K562 treated with DMSO at 1 percent for 24 hours (cell line): ENCODE measurements around the gene AURKB. TPM values are rescaled to one million over a fixed set of nuclear protein-coding genes. Genes with fewer than 3 reads are reported as not detected.

Experiments
- total RNA-seq: library from RNA; unstranded; fragments of 300-600 nt; gene quantifications from 2 replicates; pipeline ENCODE4 v1.2.3, GENCODE V29; 2022; ENCODE audit warnings: low read depth; ENCODE audit not compliant: insufficient read depth

The AURKB gene
- 188 and 206 TPM in 2 replicates for total RNA-seq

GRCh38 chr17:8209907-8210760, at the start of gene AURKB:
Gene AURKB (minus strand): TSS chr17:8210575. CDS start chr17:8210224, 351 bp downstream.

GRCh38 chr17:8248751-8249607, 38.6 kb upstream of the AURKB start, which contains the start of gene PFAS:
Gene PFAS (plus strand): TSS chr17:8249289. CDS start chr17:8253938, 4,649 bp downstream.

GRCh38 chr17:8189711-8190477, 20.5 kb downstream of the AURKB start, which contains the start of gene BORCS6:
Gene BORCS6 (minus strand): TSS chr17:8190180. CDS start chr17:8190140, 40 bp downstream.

GRCh38 chr17:8176197-8176940, 34.0 kb downstream of the AURKB start, which contains the start of gene TMEM107:
Gene TMEM107 (minus strand): TSS chr17:8176380. CDS start chr17:8176286, 94 bp downstream.

GRCh38 chr17:8162233-8162996, 48.0 kb downstream of the AURKB start, which contains the start of gene VAMP2:
Gene VAMP2 (minus strand): TSS chr17:8162948. CDS start chr17:8162879, 69 bp downstream.

Other genes starting within 250 kb of the AURKB start
- gene GUCY2D, start 208.0 kb downstream of the AURKB start, total RNA-seq = 0.16 and 0.23 TPM in 2 replicates
- not detected in 2 replicates for gene ALOX15B, start 171.5 kb downstream of the AURKB start, total RNA-seq
- 0.10 TPM in 1 of 2 replicates, not detected in the other for gene ALOX12B, start 122.9 kb downstream of the AURKB start, total RNA-seq
- gene ALOXE3, start 92.1 kb downstream of the AURKB start, total RNA-seq = 0.57 TPM in 1 of 2 replicates, not detected in the other
- gene HES7, start 86.5 kb downstream of the AURKB start, total RNA-seq = 0.74 and 1.1 TPM in 2 replicates
- 11.4 and 15.0 TPM in 2 replicates for gene PER1, start 58.2 kb downstream of the AURKB start, total RNA-seq
- gene VAMP2, start 47.6 kb downstream of the AURKB start, total RNA-seq = 27.2 and 30.7 TPM in 2 replicates
- gene TMEM107, start 34.2 kb downstream of the AURKB start, total RNA-seq = 20.4 and 26.3 TPM in 2 replicates
- 15.7 and 16.8 TPM in 2 replicates for gene BORCS6, start 20.4 kb downstream of the AURKB start, total RNA-seq
- gene CTC1, start 37.5 kb upstream of the AURKB start, total RNA-seq = 6.6 and 7.6 TPM in 2 replicates
- gene PFAS, start 38.7 kb upstream of the AURKB start, total RNA-seq = 11.0 and 14.8 TPM in 2 replicates
- 18.6 and 20.0 TPM in 2 replicates for gene RANGRF, start 78.1 kb upstream of the AURKB start, total RNA-seq
- gene SLC25A35, start 84.8 kb upstream of the AURKB start, total RNA-seq = 8.3 and 9.0 TPM in 2 replicates
- not detected in 2 replicates for gene ARHGEF15, start 99.7 kb upstream of the AURKB start, total RNA-seq
- gene ODF4, start 129.3 kb upstream of the AURKB start, total RNA-seq = not detected in 2 replicates
- 4,208 and 4,686 TPM in 2 replicates for gene RPL26, start 172.6 kb upstream of the AURKB start, total RNA-seq
- not detected in 2 replicates for gene RNF222, start 187.3 kb upstream of the AURKB start, total RNA-seq
- gene NDEL1, start 225.3 kb upstream of the AURKB start, total RNA-seq = 26.2 and 28.8 TPM in 2 replicates